DOHH2 (cell line): Measurements from ENCODE around the gene AIFM1.

Source experiments
- CTCF ChIP-seq: fragments of 200-600 bp; sonication (generic); IDR thresholded peaks from one replicate; pipeline ENCODE4 v1.5.1; 2014; ENCODE audit warnings: antibody characterized with exemption, mild to moderate bottlenecking, low read depth, low read length; ENCODE audit not compliant: poor library complexity, severe bottlenecking
- EZH2phosphoT487 ChIP-seq: fragments of 200-600 bp; sonication (generic); IDR thresholded peaks from 2 replicates; pipeline ENCODE4 v1.6.1; 2017; ENCODE audit warnings: borderline replicate concordance, mild to moderate bottlenecking, antibody characterized with exemption, low read length, moderate library complexity, mixed read lengths

GRCh38 chrX:130081421-130082045 is 84.1 kb downstream of the AIFM1 start:
- TF ChIP-seq EZH2phosphoT487 (no peak), CTCF (no peak)
